Lung microvascular endothelial cell (primary cell): ENCODE measurements around the gene HSPA12A. TPM values are rescaled to one million over a fixed set of nuclear protein-coding genes. Genes with fewer than 3 reads are reported as not detected.

Experiments used
- DNase-seq, 2 donors: peaks; one replicate each; pipeline versions ENCODE4 v3.0.0 to v3.0.0-alpha.2; 2010; ENCODE audit warnings: low read depth in 2 of 2
- total RNA-seq: library from RNA; depleted of rRNA; stranded (reverse); fragments of >200 nt; gene quantifications from 2 replicates; pipeline ENCODE4 v1.2.1, GENCODE V29; 2014

Gene HSPA12A
- total RNA-seq, 1 donor from 2014 or later = 0.79 TPM

DNA sequence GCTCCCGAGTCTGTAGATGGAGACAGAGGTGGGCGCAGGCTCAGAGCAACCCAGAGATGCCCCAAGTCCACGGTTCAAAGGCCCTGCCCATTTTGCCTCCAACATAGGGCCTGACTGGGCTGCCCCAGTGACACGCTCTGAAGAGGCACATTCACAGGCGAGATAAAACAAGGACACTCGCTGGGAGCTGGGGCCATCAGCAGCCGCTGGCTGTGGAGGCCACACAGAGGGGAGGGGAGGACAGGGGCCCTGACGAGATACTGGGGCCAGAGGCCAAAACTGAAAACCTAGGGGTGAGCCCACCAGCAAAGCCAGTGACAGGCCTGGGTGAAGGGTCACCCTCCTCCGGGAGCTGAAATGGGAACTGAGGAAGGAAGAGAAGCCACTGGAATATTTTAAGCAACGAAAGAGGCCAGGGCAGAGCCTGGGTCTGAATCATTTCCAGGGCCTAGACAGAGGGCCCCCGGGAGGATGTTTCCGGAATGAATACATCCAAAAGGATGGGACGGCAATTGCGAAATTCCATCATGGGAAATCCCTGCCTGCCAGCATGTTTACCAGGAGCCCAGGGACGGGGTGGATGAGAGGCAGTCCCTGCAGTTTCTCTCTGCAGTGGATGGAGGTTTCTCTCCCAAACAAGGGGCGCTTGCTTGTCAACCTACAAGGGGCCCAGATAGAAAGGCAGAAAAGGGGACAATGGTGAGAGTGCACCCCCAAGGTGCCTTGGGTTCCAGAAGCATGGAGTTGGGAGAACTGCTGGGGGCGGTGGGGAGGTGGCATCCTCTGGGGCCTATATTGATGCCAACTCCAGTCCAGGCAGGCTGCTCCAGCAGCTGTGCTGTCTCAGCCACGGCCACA lies 29.0 kb upstream of the HSPA12A start:
- peak; percentile 23 to 94 for DNase-seq

DNA sequence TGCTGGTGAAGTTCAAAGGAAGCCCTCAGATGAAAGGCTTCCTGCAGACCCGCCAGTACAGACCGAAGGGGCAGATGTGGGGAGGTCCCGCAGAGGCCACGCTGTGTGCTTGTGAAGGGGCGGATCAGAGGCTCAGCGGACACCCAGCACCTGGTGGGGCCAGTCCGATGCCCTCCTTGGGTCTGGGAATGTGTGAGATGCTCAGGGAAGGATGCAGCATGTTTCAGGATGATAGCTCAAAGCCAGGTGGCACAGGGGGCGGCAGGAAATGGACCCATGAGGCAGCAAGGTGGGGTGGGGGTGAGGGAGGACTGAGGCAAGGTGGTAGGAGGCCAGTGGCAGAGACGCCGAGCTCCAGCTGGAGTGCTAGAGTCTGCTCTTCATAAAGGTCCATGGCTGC lies 27.9 kb upstream of the HSPA12A start:
- DNase-seq = no peak

GRCh38 chr10:116769791-116770190 lies 27.4 kb upstream of the HSPA12A start:
- no peak for DNase-seq

GRCh38 chr10:116769368-116769767 lies 27.0 kb upstream of the HSPA12A start:
- DNase-seq = no peak

DNA sequence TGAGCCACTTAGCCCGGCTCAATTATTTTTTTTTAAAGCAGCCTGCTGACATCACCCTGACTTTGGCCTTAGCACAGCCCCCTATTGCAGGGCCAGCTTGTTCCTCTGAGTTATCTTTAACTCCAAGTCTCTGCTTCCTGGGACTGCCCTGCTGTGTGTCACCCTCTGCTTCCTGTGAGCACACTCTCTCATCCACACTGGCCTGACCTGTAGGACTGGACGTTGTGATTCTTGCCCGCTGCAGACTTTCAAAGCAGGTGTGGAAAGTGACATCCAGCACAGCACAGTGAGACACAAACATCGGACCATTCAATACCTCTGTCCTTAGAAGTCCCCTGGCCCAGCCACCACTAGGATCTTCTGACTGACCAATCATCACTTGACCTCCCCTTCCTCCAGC lies 26.4 kb upstream of the HSPA12A start:
- no peak for DNase-seq

- no peak for DNase-seq
These were observed 24.7 kb upstream of the HSPA12A start for GRCh38 chr10:116766837-116767634.

- no peak for DNase-seq
These were observed 24.0 kb upstream of the HSPA12A start for GRCh38 chr10:116766241-116766827.

- peak; percentile 23 to 45 for DNase-seq
These were observed 23.3 kb upstream of the HSPA12A start for GRCh38 chr10:116765648-116766081.

GRCh38 chr10:116764979-116765378 lies 22.6 kb upstream of the HSPA12A start:
- no peak for DNase-seq

- no peak for DNase-seq
These were observed 21.1 kb upstream of the HSPA12A start for GRCh38 chr10:116763440-116763839.

GRCh38 chr10:116761883-116762282 lies 19.5 kb upstream of the HSPA12A start:
- no peak for DNase-seq

- DNase-seq = no peak
These were observed 18.6 kb upstream of the HSPA12A start for GRCh38 chr10:116760919-116761318.

DNA sequence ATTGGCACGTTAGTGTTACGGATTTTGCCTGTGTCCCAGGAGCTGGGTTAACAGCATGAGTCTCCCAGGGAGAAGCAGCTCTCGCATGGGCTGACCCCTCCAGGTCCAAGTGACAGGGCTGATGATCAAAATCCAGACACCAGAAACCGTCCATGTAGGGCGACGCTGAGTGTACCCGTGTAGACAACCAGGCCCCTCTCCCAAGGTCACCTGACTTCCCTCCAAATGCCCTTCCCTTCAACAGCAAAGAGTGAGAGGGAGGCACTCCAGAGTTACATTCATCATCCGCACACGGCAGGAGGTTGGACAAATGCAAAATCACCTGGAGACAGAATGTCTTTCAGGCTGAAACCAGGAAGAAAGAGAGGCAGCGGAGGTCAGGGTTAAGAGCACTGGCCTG lies 14.9 kb upstream of the HSPA12A start:
- DNase-seq = no peak

- DNase-seq = no peak
These were observed 13.9 kb upstream of the HSPA12A start for GRCh38 chr10:116756277-116756676.

GRCh38 chr10:116753759-116754158 lies 11.4 kb upstream of the HSPA12A start:
- DNase-seq = no peak

- DNase-seq = no peak
These were observed 10.8 kb upstream of the HSPA12A start for GRCh38 chr10:116752969-116753665.

- DNase-seq = no peak
These were observed 10.2 kb upstream of the HSPA12A start for GRCh38 chr10:116752563-116752962.

DNA sequence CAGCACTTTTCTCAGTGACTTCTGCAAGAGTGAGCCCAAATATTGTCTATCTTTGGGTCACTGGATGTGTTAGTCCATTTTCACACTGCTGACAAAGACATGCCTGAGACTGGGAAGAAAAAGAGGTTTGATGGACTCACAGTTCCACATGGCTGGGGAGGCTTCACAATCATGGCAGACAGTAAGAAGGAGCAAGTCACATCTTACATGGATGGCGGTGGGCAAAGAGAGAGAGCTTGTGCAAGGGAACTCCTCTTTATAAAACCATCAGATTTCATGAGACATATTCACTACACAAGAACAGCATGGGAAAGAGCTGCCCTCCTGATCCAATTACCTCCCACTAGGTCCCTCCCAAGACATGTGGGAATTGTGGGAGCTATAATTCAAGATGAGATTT lies 6.1 kb upstream of the HSPA12A start:
- DNase-seq = no peak

- DNase-seq = no peak
These were observed 5.7 kb upstream of the HSPA12A start for GRCh38 chr10:116748041-116748440.

DNA sequence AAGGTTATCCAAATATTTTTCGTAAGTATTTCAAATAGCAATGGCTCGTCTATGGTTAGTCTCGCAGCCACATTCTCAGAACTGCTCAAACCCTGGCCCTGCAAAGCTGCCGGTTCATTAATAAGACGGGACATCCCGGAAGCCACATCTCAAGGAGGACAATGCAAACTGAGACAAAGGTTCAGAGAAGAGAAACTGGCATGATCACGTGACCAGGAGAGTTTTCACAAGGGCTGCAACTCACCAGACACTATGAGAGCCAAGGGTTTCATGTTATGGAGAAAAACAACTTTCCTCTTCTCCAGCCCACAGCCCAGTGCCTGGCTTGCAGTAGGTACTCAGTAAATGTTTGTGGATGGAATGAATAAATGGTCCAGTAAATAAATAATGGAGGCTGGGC lies 5.0 kb upstream of the HSPA12A start:
- no peak for DNase-seq

DNA sequence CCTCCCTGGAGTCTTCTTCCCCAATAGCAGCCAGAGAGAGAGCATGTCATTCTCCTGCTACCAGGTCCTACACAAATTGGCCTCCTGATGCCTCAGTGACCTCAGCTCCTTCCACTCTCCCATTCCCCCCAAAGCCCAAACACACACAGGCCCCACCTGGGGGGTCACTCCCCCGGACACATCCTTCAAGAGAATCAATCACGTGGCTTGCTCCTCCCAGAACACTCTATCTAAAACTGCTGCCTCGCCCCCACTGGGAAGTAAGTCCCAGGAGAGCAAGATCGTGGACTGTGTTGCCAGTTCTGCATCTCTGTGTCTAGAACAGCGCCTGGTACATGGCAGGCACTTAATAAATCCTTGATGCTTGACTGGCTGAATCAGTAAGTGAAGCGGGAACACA lies 2.5 kb upstream of the HSPA12A start:
- DNase-seq = no peak
